GM19395 (cell line): ENCODE measurements around the gene SLC31A1.

Experiments used
- ATAC-seq: cut with Tn5 transposase; IDR thresholded peaks from one replicate; pipeline ENCODE4 v1.9.1; 2021; ENCODE audit warnings: mild to moderate bottlenecking, moderate library complexity; ENCODE audit not compliant: unreplicated experiment

Gene SLC31A1

GRCh38 chr9:113221003-113221799 lies at the start of gene SLC31A1, which contains the start of gene FKBP15:
Gene SLC31A1 (plus strand): TSS chr9:113221544. CDS start chr9:113256149, 34,605 bp downstream.
Gene FKBP15 (minus strand): TSS chr9:113221277. CDS start chr9:113221243, 34 bp downstream.
- peak; percentile 82 for ATAC-seq

- no peak for ATAC-seq
Observed at GRCh38 chr9:113173341-113173740, 48.0 kb upstream of the SLC31A1 start.

- no peak for ATAC-seq
Observed at GRCh38 chr9:113176803-113177202, 44.5 kb upstream of the SLC31A1 start.

GRCh38 chr9:113177251-113177650 lies 44.1 kb upstream of the SLC31A1 start:
- no peak for ATAC-seq

- ATAC-seq = no peak
Observed at GRCh38 chr9:113178087-113178486, 43.3 kb upstream of the SLC31A1 start.

- no peak for ATAC-seq
Observed at GRCh38 chr9:113179839-113180238, 41.5 kb upstream of the SLC31A1 start.

- no peak for ATAC-seq
Observed at GRCh38 chr9:113181165-113181564, 40.2 kb upstream of the SLC31A1 start.

GRCh38 chr9:113183956-113184488 lies 37.3 kb upstream of the SLC31A1 start:
- ATAC-seq = no peak

- ATAC-seq = no peak
Observed at GRCh38 chr9:113184539-113184938, 36.8 kb upstream of the SLC31A1 start.

- ATAC-seq = no peak
Observed at GRCh38 chr9:113185271-113185670, 36.1 kb upstream of the SLC31A1 start.

GRCh38 chr9:113186137-113186755 lies 35.1 kb upstream of the SLC31A1 start:
- ATAC-seq = no peak

GRCh38 chr9:113187929-113188595 lies 33.3 kb upstream of the SLC31A1 start:
- no peak for ATAC-seq

GRCh38 chr9:113192455-113192854 lies 28.9 kb upstream of the SLC31A1 start:
- no peak for ATAC-seq

GRCh38 chr9:113199683-113200329 lies 21.5 kb upstream of the SLC31A1 start:
- ATAC-seq = no peak

- no peak for ATAC-seq
Observed at GRCh38 chr9:113205432-113205831, 15.9 kb upstream of the SLC31A1 start.

- no peak for ATAC-seq
Observed at GRCh38 chr9:113205861-113206260, 15.5 kb upstream of the SLC31A1 start.

GRCh38 chr9:113210815-113211214 lies 10.5 kb upstream of the SLC31A1 start:
- no peak for ATAC-seq

- ATAC-seq = no peak
Observed at GRCh38 chr9:113215132-113215531, 6.2 kb upstream of the SLC31A1 start.

GRCh38 chr9:113216406-113216805 lies 4.9 kb upstream of the SLC31A1 start:
- no peak for ATAC-seq

GRCh38 chr9:113219186-113219936 lies 2.0 kb upstream of the SLC31A1 start:
- ATAC-seq = peak; percentile 44
